NCI-H2171 (cell line): ENCODE results near the gene POU4F3.
A peak's percentile ranks its signal among the peaks of the same experiment; 100 is the strongest.
"Not testable (repeated sequence)": the region's sequence is repeated elsewhere in the genome, so short reads cannot be mapped to it uniquely, and the experiment has no call there.

ENCODE experiments used
- DNase-seq: peaks from one replicate; lab custom pipeline; 2025; lab: John Stamatoyannopoulos, UW

The POU4F3 gene

DNA sequence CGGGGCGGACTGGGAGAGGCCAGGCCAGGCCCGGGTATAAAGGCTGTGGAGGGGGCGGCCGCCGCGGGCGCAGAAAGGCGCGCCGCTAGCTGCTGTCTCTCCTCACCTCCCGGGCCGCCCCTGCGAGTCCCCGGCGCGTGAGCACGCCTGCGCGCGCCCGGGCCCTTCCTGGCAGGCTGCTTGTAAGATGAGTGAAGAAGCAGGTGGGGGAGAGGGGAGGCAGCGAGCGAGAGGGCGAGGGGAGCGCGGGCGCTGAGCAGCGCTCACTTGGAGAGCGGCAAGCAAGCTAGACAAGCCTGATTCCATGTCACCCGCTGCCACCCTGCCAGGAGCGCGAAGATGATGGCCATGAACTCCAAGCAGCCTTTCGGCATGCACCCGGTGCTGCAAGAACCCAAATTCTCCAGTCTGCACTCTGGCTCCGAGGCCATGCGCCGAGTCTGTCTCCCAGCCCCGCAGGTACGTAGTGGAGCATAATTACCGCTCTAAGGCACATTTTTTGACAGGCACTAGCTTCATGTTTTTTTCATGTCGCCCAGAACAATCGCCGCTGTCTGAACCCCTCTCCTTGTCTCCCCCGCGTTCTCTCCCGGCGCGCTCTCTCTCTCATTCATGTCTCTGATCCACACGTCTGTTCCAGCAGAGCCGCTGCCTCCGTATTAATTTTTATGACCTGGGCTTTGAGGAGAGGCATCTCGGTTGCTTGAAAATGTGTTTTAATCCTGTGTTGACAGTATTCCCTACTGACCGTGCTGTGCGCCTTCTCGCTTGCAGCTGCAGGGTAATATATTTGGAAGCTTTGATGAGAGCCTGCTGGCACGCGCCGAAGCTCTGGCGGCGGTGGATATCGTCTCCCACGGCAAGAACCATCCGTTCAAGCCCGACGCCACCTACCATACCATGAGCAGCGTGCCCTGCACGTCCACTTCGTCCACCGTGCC, at the start of gene POU4F3:
Gene POU4F3 (plus strand): TSS at position 66 of the 941 bp plus-strand sequence. CDS start 274 bp downstream, at position 340.
- DNase-seq = peak; percentile 20

GRCh38 chr5:146290318-146290717, 48.3 kb upstream of the POU4F3 start:
- DNase-seq = no peak

DNA sequence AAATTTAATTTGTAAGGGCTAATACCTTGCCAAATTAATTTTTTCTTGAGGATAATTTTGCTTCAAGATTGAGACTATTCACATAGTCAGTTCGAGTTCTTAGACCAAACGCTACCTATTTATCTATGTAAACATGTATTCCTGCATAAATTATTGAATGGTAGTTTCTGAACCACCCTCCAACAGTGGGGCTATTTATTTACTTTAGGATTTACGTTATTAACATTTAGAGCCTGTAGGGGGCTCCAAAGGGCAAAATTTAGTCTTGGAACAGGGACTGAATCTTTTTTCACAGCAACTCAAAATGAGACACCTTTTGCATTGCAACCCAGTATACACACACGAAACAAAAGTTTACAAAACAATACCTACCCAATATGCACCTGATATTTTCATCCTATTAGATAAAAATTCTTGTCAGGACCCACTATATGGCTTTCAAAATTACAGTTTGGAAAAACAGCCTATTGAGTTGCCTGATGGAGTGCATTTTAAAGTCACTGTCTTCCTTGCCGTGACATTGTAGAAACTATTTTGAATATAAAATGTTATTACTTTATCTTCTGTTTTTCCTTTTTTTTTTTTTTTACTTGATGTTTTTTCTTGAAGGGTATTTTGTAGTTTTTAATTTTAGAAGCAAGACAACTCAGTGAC, 47.1 kb upstream of the POU4F3 start:
- no peak for DNase-seq

DNA sequence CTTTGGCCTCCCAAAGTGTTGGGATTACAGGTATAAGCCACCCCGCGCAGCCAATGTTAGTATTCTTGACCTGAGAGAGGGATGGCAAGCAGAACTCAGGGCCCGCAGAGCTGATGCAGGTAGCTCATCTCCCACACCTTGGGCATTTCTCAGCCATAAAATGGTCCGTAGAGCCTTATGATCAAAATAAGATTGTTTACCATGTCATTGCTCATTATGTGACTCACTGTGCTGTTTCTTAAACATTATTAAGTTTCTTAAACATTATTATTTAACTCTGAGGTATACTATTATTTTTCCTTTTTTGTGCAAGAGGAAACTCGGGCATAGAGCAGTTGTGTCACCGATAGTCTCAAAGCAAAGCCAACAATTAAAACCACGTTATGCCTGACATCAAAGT, 42.4 kb upstream of the POU4F3 start:
- DNase-seq = no peak

DNA sequence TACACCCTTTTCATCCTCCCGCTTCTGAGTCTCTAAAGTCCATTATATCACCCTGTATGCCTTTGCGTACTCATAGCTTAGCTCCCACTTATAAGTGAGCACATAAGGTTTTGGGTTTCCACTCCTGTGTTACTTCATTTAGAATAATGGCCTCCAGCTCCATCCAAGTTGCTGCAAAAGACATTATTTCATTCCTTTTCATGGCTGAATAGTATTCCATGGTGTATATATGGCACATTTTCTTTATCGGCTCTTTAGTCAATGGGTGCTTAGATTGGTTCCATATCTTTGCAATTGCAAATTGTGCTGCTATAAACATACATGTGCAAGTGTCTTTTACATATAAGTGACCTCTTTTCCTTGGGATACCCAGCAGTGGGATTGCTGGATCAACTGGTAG, 39.7 kb upstream of the POU4F3 start:
- not testable (repeated sequence) for DNase-seq

DNA sequence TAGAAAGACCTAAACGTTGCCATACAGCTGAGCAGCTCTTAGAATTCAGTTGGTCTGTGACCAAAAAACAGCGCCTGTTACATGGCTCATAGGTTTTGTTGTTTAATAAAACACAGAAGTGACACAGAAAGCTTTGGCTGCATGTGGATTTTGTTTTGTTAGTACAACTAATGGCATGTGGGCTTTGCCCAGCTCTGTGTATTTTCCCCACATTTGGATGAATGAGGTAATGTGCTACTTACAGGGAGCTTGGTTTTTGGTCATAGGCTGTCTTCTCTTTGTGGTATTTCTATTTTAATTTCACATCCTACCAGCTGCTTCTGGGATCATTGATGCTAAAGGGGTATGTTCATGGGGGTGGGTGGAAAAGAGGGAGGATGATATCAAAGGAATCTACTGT, 37.0 kb upstream of the POU4F3 start:
- no peak for DNase-seq

DNA sequence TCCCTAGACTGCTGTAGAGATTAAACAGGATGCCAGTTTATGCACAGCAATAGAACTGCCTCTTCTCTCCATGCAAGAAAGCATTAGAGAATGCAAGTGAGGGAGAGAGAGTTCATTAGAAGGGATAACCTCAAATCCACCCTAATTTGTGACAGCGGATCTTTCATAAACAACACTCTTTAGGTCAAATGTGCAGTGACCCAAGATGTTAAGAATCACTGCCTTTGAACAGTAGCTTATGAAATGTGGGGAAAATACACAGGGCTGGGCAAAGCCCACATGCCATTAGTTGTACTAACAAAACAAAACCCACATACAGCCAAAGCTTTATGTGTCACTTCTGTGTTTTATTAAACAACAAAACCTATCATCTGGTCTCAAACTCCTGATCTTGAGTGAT, 36.2 kb upstream of the POU4F3 start:
- no peak for DNase-seq

DNA sequence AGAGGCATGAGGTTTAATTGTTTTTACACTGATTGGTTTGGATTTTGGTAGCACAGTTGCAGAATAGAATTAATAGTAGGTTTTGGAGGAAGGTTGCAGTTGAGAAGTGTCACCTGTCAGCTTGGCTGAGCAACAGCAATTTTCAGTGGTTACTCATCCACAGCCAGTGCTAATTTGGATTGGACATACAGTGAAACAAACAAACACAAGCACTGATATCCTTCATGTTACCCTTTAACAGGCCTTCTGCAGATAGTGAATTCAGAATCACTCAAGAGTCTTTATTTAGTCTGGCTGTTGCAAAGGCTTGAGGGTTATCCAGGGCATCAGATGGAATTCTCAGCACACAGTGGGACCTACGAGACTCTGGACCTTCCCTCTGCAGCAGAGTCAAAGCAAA, 31.8 kb upstream of the POU4F3 start:
- no peak for DNase-seq

DNA sequence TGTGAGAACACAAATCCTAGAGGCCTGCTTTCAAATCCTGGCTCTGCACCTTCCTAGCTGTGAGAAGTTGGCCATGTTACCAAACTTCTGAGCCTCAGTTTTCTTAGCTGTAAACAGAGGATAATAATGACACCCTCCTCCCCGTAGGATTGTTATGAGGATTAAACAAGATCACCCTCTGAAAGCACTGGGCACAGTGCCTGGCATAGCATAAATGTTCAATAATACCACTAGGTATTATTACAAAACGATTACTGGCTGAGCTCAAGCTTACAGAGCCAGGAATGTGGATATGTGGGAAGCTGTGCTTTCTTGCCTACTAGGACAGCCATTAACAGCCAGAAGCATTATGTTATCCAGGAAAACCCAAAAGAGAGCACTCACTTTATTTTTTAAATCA, 30.8 kb upstream of the POU4F3 start:
- DNase-seq = no peak

GRCh38 chr5:146310540-146310939, 28.1 kb upstream of the POU4F3 start:
- no peak for DNase-seq

- DNase-seq = no peak
Observed at GRCh38 chr5:146311278-146311677, 27.4 kb upstream of the POU4F3 start.

DNA sequence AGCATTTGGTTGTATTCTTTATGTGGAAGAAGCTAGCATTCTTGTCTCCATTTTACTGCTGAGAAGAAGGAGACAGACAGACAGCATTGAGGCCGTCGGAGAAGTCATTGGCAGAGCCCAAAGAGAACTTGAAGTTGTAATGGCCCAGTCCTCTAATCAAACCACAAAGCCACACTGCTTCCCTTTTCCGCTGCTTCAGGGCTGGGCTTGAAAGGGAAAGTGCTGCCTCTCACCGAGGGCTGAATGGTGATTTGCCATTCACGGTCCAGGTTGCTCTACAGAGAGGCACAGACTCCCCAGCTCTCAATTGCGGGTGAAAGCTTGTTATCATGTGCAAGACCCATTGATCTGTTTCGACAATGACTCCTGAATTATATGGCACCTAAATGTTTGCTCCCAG, 25.6 kb upstream of the POU4F3 start:
- no peak for DNase-seq

- DNase-seq = no peak
Observed at GRCh38 chr5:146321571-146321970, 17.1 kb upstream of the POU4F3 start.

- DNase-seq = no peak
Observed at GRCh38 chr5:146327257-146327870, 11.3 kb upstream of the POU4F3 start.

GRCh38 chr5:146327989-146328388, 10.7 kb upstream of the POU4F3 start:
- no peak for DNase-seq

DNA sequence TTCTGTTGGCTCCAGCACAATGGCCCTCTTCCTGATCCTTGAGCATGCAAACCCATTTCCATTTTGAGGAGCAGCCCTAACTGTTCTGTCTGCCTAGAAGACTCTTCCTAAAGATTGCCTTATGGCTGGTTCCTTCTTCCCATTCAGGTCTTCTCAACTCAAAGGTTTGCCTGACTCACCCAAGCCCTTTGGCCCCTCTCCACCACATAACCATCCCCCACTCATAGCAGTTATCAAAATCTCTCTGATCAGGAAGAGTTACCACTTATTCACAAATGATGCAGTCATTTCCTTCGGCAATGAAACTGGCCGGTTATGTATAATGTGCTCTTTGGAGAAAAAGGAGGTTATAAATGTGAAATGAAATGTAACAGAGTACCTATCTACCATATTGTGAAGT, 8.9 kb upstream of the POU4F3 start:
- no peak for DNase-seq

- no peak for DNase-seq
Observed at GRCh38 chr5:146331423-146331822, 7.2 kb upstream of the POU4F3 start.

- no peak for DNase-seq
Observed at GRCh38 chr5:146334074-146334533, 4.5 kb upstream of the POU4F3 start.

DNA sequence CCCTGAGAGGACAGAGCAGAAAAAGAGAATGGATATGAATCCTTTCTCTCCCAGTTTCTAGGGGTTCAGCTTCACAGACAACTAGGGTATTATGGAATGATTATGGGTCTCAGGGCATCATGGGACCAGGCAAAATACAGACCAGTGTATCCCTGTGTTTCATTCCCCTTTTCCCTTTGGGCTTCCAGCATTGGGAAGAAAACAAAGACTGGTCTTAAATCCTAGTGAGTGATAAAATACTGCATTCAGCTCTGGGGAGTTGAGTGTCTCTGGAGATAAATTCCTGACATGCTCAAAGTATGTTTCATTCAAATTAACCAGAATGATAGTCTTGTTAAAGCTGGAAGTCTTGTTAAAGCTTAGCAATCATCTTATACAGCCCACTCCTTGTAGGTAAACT, 2.4 kb upstream of the POU4F3 start:
- DNase-seq = no peak

DNA sequence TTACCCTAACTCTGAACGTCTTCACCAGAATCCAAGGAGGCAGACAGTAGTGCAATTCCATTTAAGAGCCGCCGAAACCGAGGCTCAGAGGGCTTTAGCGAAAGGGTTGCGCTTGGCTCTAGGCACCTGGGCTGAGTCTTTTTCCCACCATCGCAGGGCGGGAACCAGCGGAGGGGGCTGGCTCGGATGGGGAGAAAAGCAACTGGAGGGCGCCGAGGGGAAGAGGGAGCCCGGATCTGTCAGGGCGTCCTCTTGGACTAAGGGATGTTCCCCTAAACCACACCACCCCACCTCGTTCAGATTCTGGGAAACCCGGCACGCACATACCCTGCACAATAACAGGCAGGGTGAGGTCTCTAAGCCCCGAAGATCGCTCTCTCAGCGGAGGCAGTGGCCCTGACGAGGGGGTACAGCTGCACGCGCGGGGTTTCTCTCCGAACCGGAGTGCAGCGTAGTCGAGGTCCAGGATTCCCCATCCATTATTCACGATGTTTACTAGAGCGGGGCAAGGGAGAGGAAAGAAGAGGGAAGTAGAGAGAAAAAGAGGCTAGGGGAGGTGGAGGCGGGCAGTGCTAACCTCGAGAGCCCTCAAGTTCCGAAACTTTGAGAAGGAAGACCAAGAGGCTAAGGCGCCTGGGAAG, 1.3 kb upstream of the POU4F3 start:
- DNase-seq = no peak

DNA sequence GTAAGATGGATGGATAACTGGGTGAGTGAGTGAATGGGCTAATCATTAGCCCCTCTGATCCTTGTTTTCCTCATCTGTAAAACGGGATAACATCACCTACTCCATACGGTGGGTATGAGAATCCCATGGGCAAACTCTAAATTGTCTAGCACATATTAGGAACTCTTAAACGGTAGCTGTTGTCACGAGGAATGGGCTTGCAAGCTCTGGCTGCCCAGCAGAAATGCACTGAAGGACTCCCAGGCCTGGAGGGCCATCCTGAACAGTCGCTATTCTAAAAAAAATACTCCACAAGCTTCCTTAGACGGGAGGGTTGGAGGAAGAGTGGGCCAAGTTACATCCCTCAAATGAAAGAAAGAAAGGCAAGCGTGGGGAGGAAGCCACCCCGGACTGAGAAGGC, 711 bp upstream of the POU4F3 start:
- DNase-seq = no peak

DNA sequence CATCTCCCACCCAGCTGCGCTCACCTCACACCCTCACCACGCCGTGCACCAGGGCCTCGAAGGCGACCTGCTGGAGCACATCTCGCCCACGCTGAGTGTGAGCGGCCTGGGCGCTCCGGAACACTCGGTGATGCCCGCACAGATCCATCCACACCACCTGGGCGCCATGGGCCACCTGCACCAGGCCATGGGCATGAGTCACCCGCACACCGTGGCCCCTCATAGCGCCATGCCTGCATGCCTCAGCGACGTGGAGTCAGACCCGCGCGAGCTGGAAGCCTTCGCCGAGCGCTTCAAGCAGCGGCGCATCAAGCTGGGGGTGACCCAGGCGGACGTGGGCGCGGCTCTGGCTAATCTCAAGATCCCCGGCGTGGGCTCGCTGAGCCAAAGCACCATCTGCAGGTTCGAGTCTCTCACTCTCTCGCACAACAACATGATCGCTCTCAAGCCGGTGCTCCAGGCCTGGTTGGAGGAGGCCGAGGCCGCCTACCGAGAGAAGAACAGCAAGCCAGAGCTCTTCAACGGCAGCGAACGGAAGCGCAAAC, 1.1 kb downstream of the POU4F3 start:
- no peak for DNase-seq
